ENCODE data around the gene CCDC157. TPM values are rescaled to one million over a fixed set of nuclear protein-coding genes. Genes with fewer than 3 reads are reported as not detected.

The CCDC157 gene
- polyA plus RNA-seq, 1 of the 3 experiments (the other 2 are of a cell fraction): 5.8 TPM

GRCh38 chr22:30368420-30368819 is 11.6 kb downstream of the CCDC157 start (continued):
- TF ChIP-seq CTCF (IDR thresholded peaks at IDR 0.05) (no peak), EP300 (IDR thresholded peaks at IDR 0.05; ENCODE audit: borderline replicate concordance in 1 of 2, low read depth in 1 of 2, low read length in 1 of 2) (no peak), EZH2phosphoT487 (IDR thresholded peaks at IDR 0.05; ENCODE audit: borderline replicate concordance, low read depth) (no peak), SMC3 (IDR thresholded peaks at IDR 0.05; ENCODE audit: low read depth, low read length) (no peak)
- TF ChIP-seq, protein P1, sequence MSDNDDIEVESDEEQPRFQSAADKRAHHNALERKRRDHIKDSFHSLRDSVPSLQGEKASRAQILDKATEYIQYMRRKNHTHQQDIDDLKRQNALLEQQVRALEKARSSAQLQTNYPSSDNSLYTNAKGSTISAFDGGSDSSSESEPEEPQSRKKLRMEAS (IDR thresholded peaks at IDR 0.05; ENCODE audit: low read depth): no peak
- TF ChIP-seq, protein P2, sequence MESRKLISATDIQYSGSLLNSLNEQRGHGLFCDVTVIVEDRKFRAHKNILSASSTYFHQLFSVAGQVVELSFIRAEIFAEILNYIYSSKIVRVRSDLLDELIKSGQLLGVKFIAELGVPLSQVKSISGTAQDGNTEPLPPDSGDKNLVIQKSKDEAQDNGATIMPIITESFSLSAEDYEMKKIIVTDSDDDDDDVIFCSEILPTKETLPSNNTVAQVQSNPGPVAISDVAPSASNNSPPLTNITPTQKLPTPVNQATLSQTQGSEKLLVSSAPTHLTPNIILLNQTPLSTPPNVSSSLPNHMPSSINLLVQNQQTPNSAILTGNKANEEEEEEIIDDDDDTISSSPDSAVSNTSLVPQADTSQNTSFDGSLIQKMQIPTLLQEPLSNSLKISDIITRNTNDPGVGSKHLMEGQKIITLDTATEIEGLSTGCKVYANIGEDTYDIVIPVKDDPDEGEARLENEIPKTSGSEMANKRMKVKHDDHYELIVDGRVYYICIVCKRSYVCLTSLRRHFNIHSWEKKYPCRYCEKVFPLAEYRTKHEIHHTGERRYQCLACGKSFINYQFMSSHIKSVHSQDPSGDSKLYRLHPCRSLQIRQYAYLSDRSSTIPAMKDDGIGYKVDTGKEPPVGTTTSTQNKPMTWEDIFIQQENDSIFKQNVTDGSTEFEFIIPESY (IDR thresholded peaks at IDR 0.05; ENCODE audit: borderline replicate concordance, low read depth): no peak

DNA sequence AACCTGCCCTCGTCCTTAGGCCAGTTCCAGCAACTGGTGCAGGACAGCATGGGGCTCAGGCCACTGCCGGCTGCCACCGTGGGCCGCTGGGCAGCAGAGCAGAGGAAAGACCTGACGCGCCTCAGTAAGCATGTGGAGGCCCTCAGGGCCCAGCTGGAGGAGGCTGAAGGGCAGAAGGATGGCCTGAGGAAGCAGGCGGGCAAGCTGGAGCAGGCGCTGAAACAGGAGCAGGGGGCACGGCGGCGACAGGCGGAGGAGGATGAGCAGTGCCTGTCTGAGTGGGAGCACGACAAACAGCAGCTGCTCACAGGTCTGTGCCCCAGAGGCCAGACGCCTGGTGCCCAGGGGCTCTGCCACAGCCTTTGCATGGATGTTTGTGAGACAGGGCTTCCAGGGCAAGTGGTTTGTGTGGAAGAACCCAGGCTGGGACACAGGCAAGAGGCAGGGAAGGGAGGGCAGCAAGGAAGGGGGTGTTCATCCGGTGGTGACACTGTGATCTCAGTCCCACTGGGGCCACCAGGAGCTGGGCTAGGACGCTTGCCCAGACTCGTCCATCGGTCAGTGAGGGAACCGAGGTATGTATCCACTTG is 13.9 kb downstream of the CCDC157 start:
- Histone ChIP-seq H3K9me3 (no peaks in the 10 kb centered on the region), H2AFZ (ENCODE audit: low read depth) (no peak overlapping the region), H3K9me2 (no peaks in the 10 kb centered on the region), H3K79me2 (ENCODE audit: insufficient read depth) (no peaks in the 10 kb centered on the region), H3K9ac (no peak overlapping the region), H3K4me1 (ENCODE audit: control insufficient read depth in 1 of 2, insufficient read depth in 2 of 2, low read depth in 1 of 2, low read length in 1 of 2) (peaks cover 0 to 12% of the 10 kb centered on the region in 2 experiments; a peak in 1 of 4 replicates), H3K4me3 (ENCODE audit: low read depth in 2 of 2, low read length in 1 of 2) (no peak overlapping the region), H3K27ac (ENCODE audit: low read depth in 2 of 2, low read length in 1 of 2) (peak overlapping the region in 1 of 2 experiments; percentile 34; a peak in 2 of 4 replicates), H3K36me3 (replicated peaks in 1 of 2; ENCODE audit: control insufficient read depth in 1 of 2, insufficient read depth in 2 of 2, low read length in 1 of 2) (no peaks in the 10 kb centered on the region), H3K27me3 (ENCODE audit: insufficient read depth) (no peaks in the 10 kb centered on the region), H4K20me1 (ENCODE audit: insufficient read depth) (no peaks in the 10 kb centered on the region), H3K4me2 (no peak overlapping the region), H3F3A (replicated peaks; ENCODE audit: insufficient read depth) (no peaks in the 10 kb centered on the region)
- TF ChIP-seq NFIC (IDR thresholded peaks at IDR 0.05; ENCODE audit: borderline replicate concordance) (no peak), GATA2 (CRISPR knock-in tag; IDR thresholded peaks at IDR 0.05) (no peak), YY1 (IDR thresholded peaks at IDR 0.05; ENCODE audit: low read depth) (no peak), REST (IDR thresholded peaks at IDR 0.05; ENCODE audit: low read depth, low read length) (no peak), CHD2 (IDR thresholded peaks at IDR 0.05; ENCODE audit: low read length, partially characterized antibody) (no peak), CTCF (IDR thresholded peaks at IDR 0.05) (no peak), USF2 (IDR thresholded peaks at IDR 0.05; ENCODE audit: borderline replicate concordance, low read depth, low read length) (no peak), MEF2A (IDR thresholded peaks at IDR 0.05; ENCODE audit: borderline replicate concordance, low read depth) (no peak), JUND (IDR thresholded peaks at IDR 0.05) (no peak), TEAD4 (IDR thresholded peaks at IDR 0.05; ENCODE audit: borderline replicate concordance, insufficient read depth) (no peak), TCF12 (IDR thresholded peaks at IDR 0.05) (no peak)
- TF ChIP-seq, protein P3, sequence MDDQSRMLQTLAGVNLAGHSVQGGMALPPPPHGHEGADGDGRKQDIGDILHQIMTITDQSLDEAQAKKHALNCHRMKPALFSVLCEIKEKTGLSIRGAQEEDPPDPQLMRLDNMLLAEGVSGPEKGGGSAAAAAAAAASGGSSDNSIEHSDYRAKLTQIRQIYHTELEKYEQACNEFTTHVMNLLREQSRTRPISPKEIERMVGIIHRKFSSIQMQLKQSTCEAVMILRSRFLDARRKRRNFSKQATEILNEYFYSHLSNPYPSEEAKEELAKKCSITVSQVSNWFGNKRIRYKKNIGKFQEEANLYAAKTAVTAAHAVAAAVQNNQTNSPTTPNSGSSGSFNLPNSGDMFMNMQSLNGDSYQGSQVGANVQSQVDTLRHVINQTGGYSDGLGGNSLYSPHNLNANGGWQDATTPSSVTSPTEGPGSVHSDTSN (IDR thresholded peaks at IDR 0.05): no peak
- ChIA-PET POLR2A (interaction anchor here (3.4 kb wide), 1 partner anchor 10 kb away, joined by 12 read pairs; no protein-coding TSS in a partner anchor), CTCF (interaction anchor here (0.9 to 1.2 kb wide), 3 partner anchors 12 to 83 kb away, joined by 3 read pairs; no protein-coding TSS in a partner anchor)
- 81% methylated on average over 18 of the region's 19 CpGs for WGBS (ENCODE audit: low lambda C conversion rate)
- DNase-seq: peak; percentile 55
